HepG2 (cell line): ENCODE results near the gene FNDC3B. TPM values are rescaled to one million over a fixed set of nuclear protein-coding genes. Genes with fewer than 3 reads are reported as not detected.
A peak's percentile ranks its signal among the peaks of the same experiment; 100 is the strongest.

Experiments
- ATAC-seq: fragments of 200-7000 bp; cut with Tn5 transposase; 3 replicates; pipeline ENCODE4 v1.9.1; 2020; ENCODE audit warnings: mild to moderate bottlenecking, moderate library complexity
- BruUV-seq: library from RNA; stranded (reverse); fragments of 400-500 nt; replicated peaks from 2 replicates; lab custom pipeline; 2021; lab: Mats Ljungman, UMichigan
- CTCF ChIA-PET: fragments of 300-600 bp; formaldehyde crosslinking; extraction: SDS; loops from one replicate; lab custom pipeline; 2021; ENCODE audit warnings: low total read pairs, inconsistent platforms, low intra/inter-chr PET ratio; lab: Yijun Ruan, JAX
- POLR2A ChIA-PET: fragments of 350-600 bp; sonication (Branson Sonifier 250); formaldehyde crosslinking; loops from one replicate; lab custom pipeline; 2020; ENCODE audit warnings: antibody characterized with exemption, inconsistent platforms; lab: Yijun Ruan, JAX
- DNase-seq: peaks from one replicate; pipeline ENCODE4 v3.0.0-alpha.2; 2015; ENCODE audit warnings: low spot score
- FAIRE-seq: peaks from 3 replicates; lab custom pipeline; 2011; peaks lifted over from hg19 to GRCh38; lab: Jason Lieb, UNC
- H2AFZ ChIP-seq: one replicate; pipeline ENCODE4 v1.6.1; 2011; ENCODE audit warnings: low read length, inconsistent platforms
- H3K27ac ChIP-seq: fragments of 300-600 bp; 3 replicates; pipeline ENCODE4 v1.8.0; 2011; ENCODE audit warnings: mixed run types, mild to moderate bottlenecking, mixed read lengths, low read length, inconsistent platforms; ENCODE audit not compliant: insufficient read depth; ENCODE audit errors: extremely low read length
- H3K27me3 ChIP-seq, 2 experiments: fragments of 200-600 bp in 1 of 2; 2 replicates in 1 of 2; 3 replicates in 1 of 2; pipeline versions ENCODE4 v1.6.0 to v1.8.0; 2011; ENCODE audit warnings: low read length in 2 of 2, mild to moderate bottlenecking in 2 of 2, moderate library complexity in 2 of 2, inconsistent platforms in 1 of 2; ENCODE audit not compliant: insufficient read depth in 2 of 2, control insufficient read depth in 1 of 2
- H3K36me3 ChIP-seq, 2 experiments: fragments of 200-600 bp in 1 of 2; replicated peaks in 1 of 2; 2 replicates in 1 of 2; 3 replicates in 1 of 2; pipeline versions ENCODE4 v1.5.1 to v1.8.0; 2011; ENCODE audit warnings: low read length in 2 of 2, inconsistent platforms in 1 of 2; ENCODE audit not compliant: insufficient read depth in 2 of 2, control insufficient read depth in 1 of 2
- H3K4me1 ChIP-seq: 2 replicates; pipeline ENCODE4 v1.5.1; 2012; ENCODE audit warnings: low read length, inconsistent platforms; ENCODE audit not compliant: insufficient read depth
- H3K4me2 ChIP-seq: 2 replicates; pipeline ENCODE4 v1.6.0; 2011; ENCODE audit warnings: low read depth, low read length, inconsistent platforms
- H3K4me3 ChIP-seq, 3 experiments: fragments of 200-600 bp in 1 of 3; sonication (generic), shearing (Covaris generic) in 1 of 3; replicated peaks in 1 of 3; 2 replicates each; pipeline ENCODE4 v1.5.1; 2011 to 2016; ENCODE audit warnings: low read length in 3 of 3, inconsistent platforms in 2 of 3, low read depth in 2 of 3, mild to moderate bottlenecking in 2 of 3, control low read depth in 1 of 3, mixed read lengths in 1 of 3; ENCODE audit not compliant: insufficient read depth in 1 of 3
- H3K79me2 ChIP-seq: one replicate; pipeline ENCODE4 v1.6.1; 2011; ENCODE audit warnings: low read length, inconsistent platforms; ENCODE audit not compliant: insufficient read depth
- H3K9ac ChIP-seq: 2 replicates; pipeline ENCODE4 v1.6.0; 2011; ENCODE audit warnings: mild to moderate bottlenecking, low read depth, low read length, inconsistent platforms; ENCODE audit not compliant: insufficient read depth
- H3K9me3 ChIP-seq: 2 replicates; pipeline ENCODE4 v1.5.1; 2012; ENCODE audit warnings: mild to moderate bottlenecking, low read length
- H4K20me1 ChIP-seq: 2 replicates; pipeline ENCODE4 v1.6.0; 2011; ENCODE audit warnings: inconsistent platforms, mild to moderate bottlenecking, low read length, moderate library complexity; ENCODE audit not compliant: insufficient read depth
- BRCA1 ChIP-seq: sonication (generic); formaldehyde crosslinking; IDR thresholded peaks from 2 replicates; pipeline ENCODE4 v1.4.0; 2020; ENCODE audit warnings: missing genetic modification reagents
- EP300 ChIP-seq, 3 experiments: sonication (generic) in 1 of 3; formaldehyde crosslinking in 1 of 3; IDR thresholded peaks; 2 replicates each; pipeline versions ENCODE4 v1.5.1 to v1.6.1; 2011 to 2020; ENCODE audit warnings: low read depth in 2 of 3, low read length in 2 of 3, borderline replicate concordance in 1 of 3, improper control_type of control experiment in 1 of 3, mild to moderate bottlenecking in 1 of 3, missing genetic modification reagents in 1 of 3, moderate library complexity in 1 of 3
- FOXA3 ChIP-seq: IDR thresholded peaks from 2 replicates; pipeline ENCODE4 v1.6.1; 2016; ENCODE audit warnings: missing genetic modification reagents, missing compliant biosample characterization
- FOXP1 ChIP-seq, 2 experiments: fragments of 450-650 bp in 1 of 2; IDR thresholded peaks; 2 replicates each; pipeline ENCODE4 v1.6.1; 2017 to 2018; ENCODE audit warnings: antibody characterized with exemption in 1 of 2
- GATAD2A ChIP-seq: IDR thresholded peaks from 2 replicates; pipeline ENCODE4 v1.6.1; 2016
- HMG20A ChIP-seq: IDR thresholded peaks from 2 replicates; pipeline ENCODE4 v1.6.1; 2016; ENCODE audit warnings: borderline replicate concordance
- MYNN ChIP-seq: sonication (generic); formaldehyde crosslinking; IDR thresholded peaks from 2 replicates; pipeline ENCODE4 v1.4.0; 2020; ENCODE audit warnings: mild to moderate bottlenecking, low read depth, missing genetic modification reagents
- NCOA2 ChIP-seq: sonication (generic); formaldehyde crosslinking; IDR thresholded peaks from 2 replicates; pipeline ENCODE4 v1.8.0; 2022; ENCODE audit warnings: inconsistent platforms
- POLR2AphosphoS2 ChIP-seq: IDR thresholded peaks from 2 replicates; pipeline ENCODE4 v1.6.1; 2011; ENCODE audit warnings: low read depth, low read length, improper control_type of control experiment
- SOX6 ChIP-seq, 2 experiments: fragments of 450-650 bp in 1 of 2; sonication (generic) in 1 of 2; formaldehyde crosslinking in 1 of 2; IDR thresholded peaks; 2 replicates each; pipeline versions ENCODE4 v1.4.0 to v1.6.1; 2017 to 2020; ENCODE audit warnings: antibody characterized with exemption in 1 of 2, mild to moderate bottlenecking in 1 of 2, missing genetic modification reagents in 1 of 2
- ZNF780A ChIP-seq: sonication (generic); formaldehyde crosslinking; IDR thresholded peaks from 2 replicates; pipeline ENCODE4 v1.8.0; 2022; ENCODE audit warnings: mild to moderate bottlenecking, missing genetic modification reagents, moderate library complexity
- ZNF83 ChIP-seq: sonication (generic); formaldehyde crosslinking; IDR thresholded peaks from 2 replicates; pipeline ENCODE4 v1.4.0; 2020; ENCODE audit warnings: missing genetic modification reagents, mild to moderate bottlenecking, borderline replicate concordance
- WGBS: methylation state at CpG from one replicate; pipeline ENCODE4 v1.1.6; 2017; ENCODE audit warnings: low lambda C conversion rate; 5-methylcytosine and 5-hydroxymethylcytosine counted together
- in situ Hi-C: cut with HindIII; loops from 2 replicates; pipeline ENCODE4 v1.10.0; 2017; ENCODE audit warnings: low pct_unique_long_range_greater_than_20kb; ENCODE audit not compliant: extremely low pct_ligation_motif_present
- intact Hi-C: fragments of 100-400 bp; cut with micrococcal nuclease; formaldehyde crosslinking; loops from one replicate; pipeline ENCODE4 v1.10.0; 2022; ENCODE audit not compliant: unreplicated experiment
- polyA plus RNA-seq, 8 experiments: library from polyadenylated mRNA; depleted of rRNA in 3 of 8; stranded (reverse) in 7 of 8; unstranded in 1 of 8; fragments of >200 nt; fragmentation: Illumina TruSeq in 4 of 8; extraction: Trizol in 4 of 8; gene quantifications; 2 replicates each; pipeline versions ENCODE4 v1.2.1 to v1.2.3, GENCODE V29; 2011 to 2016; ENCODE audit warnings: low read depth in 4 of 8, missing spikeins in 1 of 8, mixed read lengths in 1 of 8; ENCODE audit not compliant: insufficient read depth in 1 of 8
- total RNA-seq, 5 experiments: library from RNA; depleted of rRNA; stranded (reverse); fragments of >200 nt; fragmentation: Illumina TruSeq; extraction: Trizol; gene quantifications; 2 replicates each; pipeline ENCODE4 v1.2.3, GENCODE V29; 2016; ENCODE audit warnings: low read depth in 1 of 5
- TF ChIP-seq, protein P1 (sequence below): sonication (generic); formaldehyde crosslinking; IDR thresholded peaks from 2 replicates; pipeline ENCODE4 v1.4.0; 2020; ENCODE audit warnings: mild to moderate bottlenecking, low read depth, missing genetic modification reagents
- TF ChIP-seq, protein P2 (sequence below): IDR thresholded peaks from 2 replicates; pipeline ENCODE4 v1.4.0; 2020; ENCODE audit warnings: mild to moderate bottlenecking, missing genetic modification reagents

Gene FNDC3B
- total and polyA plus RNA-seq, 2 of the 13 experiments (the other 11 are each of a cell fraction or from before 2014, with no cell fraction given): 74.8 to 103 TPM

- TF ChIP-seq, protein P1, sequence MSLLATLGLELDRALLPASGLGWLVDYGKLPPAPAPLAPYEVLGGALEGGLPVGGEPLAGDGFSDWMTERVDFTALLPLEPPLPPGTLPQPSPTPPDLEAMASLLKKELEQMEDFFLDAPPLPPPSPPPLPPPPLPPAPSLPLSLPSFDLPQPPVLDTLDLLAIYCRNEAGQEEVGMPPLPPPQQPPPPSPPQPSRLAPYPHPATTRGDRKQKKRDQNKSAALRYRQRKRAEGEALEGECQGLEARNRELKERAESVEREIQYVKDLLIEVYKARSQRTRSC (CRISPR knock-in tag): no peak
- no peak for TF ChIP-seq BRCA1 (CRISPR knock-in tag)
- Histone ChIP-seq H3K4me1 (peaks cover 53% of the 10 kb centered on the region), H3K9me3 (no peaks in the 10 kb centered on the region), H2AFZ (peak overlapping the region; percentile 66), H3K9ac (no peak overlapping the region), H3K27ac (no peak overlapping the region), H3K27me3 (no peaks in the 10 kb centered on the region), H3K4me2 (no peak overlapping the region), H3K4me3 (no peak overlapping the region), H4K20me1 (no peaks in the 10 kb centered on the region), H3K36me3 (no peaks in the 10 kb centered on the region), H3K79me2 (no peaks in the 10 kb centered on the region)
- ATAC-seq: no peak; the same call in 2 of the 3 replicates
- CTCF ChIA-PET: no interaction called here
- in situ Hi-C loops: no loop called here
- no TSS peak for BruUV-seq
- peak; percentile 15 for FAIRE-seq
- no peak for DNase-seq
- WGBS: 81% methylated on average over 3 of the region's 3 CpGs
- POLR2A ChIA-PET: no interaction called here
- intact Hi-C loops: no loop called here
Measured at GRCh38 chr3:172009803-172010202, 29.6 kb upstream of the FNDC3B start.

GRCh38 chr3:172012775-172013174 lies 26.6 kb upstream of the FNDC3B start:
- 13% methylated on average over 1 of the region's 1 CpG for WGBS
- Histone ChIP-seq H3K27ac (peak overlapping the region; percentile 26), H3K79me2 (no peaks in the 10 kb centered on the region), H3K9me3 (no peaks in the 10 kb centered on the region), H3K27me3 (no peaks in the 10 kb centered on the region), H3K4me1 (peaks cover 28% of the 10 kb centered on the region), H3K9ac (peak overlapping the region; percentile 17; the same call in 1 of the 2 replicates), H3K36me3 (no peaks in the 10 kb centered on the region), H3K4me2 (peak overlapping the region; percentile 28), H4K20me1 (no peaks in the 10 kb centered on the region), H2AFZ (peak overlapping the region; percentile 65), H3K4me3 (no peak overlapping the region; a peak in 1 of 6 replicates)
- intact Hi-C loops (no loop called here), in situ Hi-C loops (no loop called here)
- BruUV-seq: no TSS peak
- no peak for DNase-seq
- POLR2A ChIA-PET: interaction anchor here (0.7 to 0.9 kb wide), 3 partner anchors 11 to 167 kb away, joined by 3 read pairs; no protein-coding TSS in a partner anchor
- FAIRE-seq: peak; percentile 28
- no peak for ATAC-seq
- CTCF ChIA-PET: no interaction called here
- TF ChIP-seq HMG20A (CRISPR knock-in tag) (peak; percentile 23; the same call in 1 of the 2 replicates), FOXA3 (CRISPR knock-in tag) (0 out of 2 replicates have a peak, but pooled peaks have one; percentile 12), MYNN (CRISPR knock-in tag) (no peak), FOXP1 (IDR thresholded peaks at IDR 0.05) (no peak), FOXP1 (CRISPR knock-in tag; IDR thresholded peaks at IDR 0.05) (peak; percentile 29; the same call in 1 of the 2 replicates), ZNF83 (CRISPR knock-in tag) (no peak), EP300 (IDR thresholded peaks at IDR 0.05; ENCODE audit: low read depth in 2 of 2, low read length in 2 of 2) (peak in 1 of 2 experiments; percentile 46; a peak in 2 of 4 replicates), EP300 (CRISPR knock-in tag; IDR thresholded peaks at IDR 0.05; ENCODE audit: borderline replicate concordance) (no peak), NCOA2 (CRISPR knock-in tag) (peak; percentile 48; the same call in 1 of the 2 replicates), ZNF780A (CRISPR knock-in tag) (no peak), POLR2AphosphoS2 (no peak), GATAD2A (CRISPR knock-in tag) (peak; percentile 67), SOX6 (IDR thresholded peaks at IDR 0.05) (no peak), SOX6 (CRISPR knock-in tag; IDR thresholded peaks at IDR 0.05) (peak; percentile 9; the same call in 1 of the 2 replicates)
- TF ChIP-seq, protein P2, sequence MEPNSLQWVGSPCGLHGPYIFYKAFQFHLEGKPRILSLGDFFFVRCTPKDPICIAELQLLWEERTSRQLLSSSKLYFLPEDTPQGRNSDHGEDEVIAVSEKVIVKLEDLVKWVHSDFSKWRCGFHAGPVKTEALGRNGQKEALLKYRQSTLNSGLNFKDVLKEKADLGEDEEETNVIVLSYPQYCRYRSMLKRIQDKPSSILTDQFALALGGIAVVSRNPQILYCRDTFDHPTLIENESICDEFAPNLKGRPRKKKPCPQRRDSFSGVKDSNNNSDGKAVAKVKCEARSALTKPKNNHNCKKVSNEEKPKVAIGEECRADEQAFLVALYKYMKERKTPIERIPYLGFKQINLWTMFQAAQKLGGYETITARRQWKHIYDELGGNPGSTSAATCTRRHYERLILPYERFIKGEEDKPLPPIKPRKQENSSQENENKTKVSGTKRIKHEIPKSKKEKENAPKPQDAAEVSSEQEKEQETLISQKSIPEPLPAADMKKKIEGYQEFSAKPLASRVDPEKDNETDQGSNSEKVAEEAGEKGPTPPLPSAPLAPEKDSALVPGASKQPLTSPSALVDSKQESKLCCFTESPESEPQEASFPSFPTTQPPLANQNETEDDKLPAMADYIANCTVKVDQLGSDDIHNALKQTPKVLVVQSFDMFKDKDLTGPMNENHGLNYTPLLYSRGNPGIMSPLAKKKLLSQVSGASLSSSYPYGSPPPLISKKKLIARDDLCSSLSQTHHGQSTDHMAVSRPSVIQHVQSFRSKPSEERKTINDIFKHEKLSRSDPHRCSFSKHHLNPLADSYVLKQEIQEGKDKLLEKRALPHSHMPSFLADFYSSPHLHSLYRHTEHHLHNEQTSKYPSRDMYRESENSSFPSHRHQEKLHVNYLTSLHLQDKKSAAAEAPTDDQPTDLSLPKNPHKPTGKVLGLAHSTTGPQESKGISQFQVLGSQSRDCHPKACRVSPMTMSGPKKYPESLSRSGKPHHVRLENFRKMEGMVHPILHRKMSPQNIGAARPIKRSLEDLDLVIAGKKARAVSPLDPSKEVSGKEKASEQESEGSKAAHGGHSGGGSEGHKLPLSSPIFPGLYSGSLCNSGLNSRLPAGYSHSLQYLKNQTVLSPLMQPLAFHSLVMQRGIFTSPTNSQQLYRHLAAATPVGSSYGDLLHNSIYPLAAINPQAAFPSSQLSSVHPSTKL (CRISPR knock-in tag): peak; percentile 40; the same call in 1 of the 2 replicates
